Endometrial microvascular endothelial cells (primary cell): ENCODE data around the gene SEMA4D. TPM values are rescaled to one million over a fixed set of nuclear protein-coding genes. Genes with fewer than 3 reads are reported as not detected.
"Not testable (repeated sequence)": the region's sequence is repeated elsewhere in the genome, so short reads cannot be mapped to it uniquely, and the experiment has no call there.

Experiments used
- in situ Hi-C: cut with HindIII; loops from 2 replicates; pipeline ENCODE4 v1.10.0; 2017; ENCODE audit warnings: low sequenced_read_pairs, low pct_unique_long_range_greater_than_20kb; ENCODE audit errors: inconsistent ontology term
- total RNA-seq: library from RNA; depleted of rRNA; stranded (reverse); fragments of >200 nt; gene quantifications from one replicate; pipeline ENCODE4 v1.2.3, GENCODE V29; 2015; ENCODE audit errors: inconsistent ontology term

Gene SEMA4D
- total RNA-seq, 1 donor from 2014 or later, result 2.8 TPM

DNA sequence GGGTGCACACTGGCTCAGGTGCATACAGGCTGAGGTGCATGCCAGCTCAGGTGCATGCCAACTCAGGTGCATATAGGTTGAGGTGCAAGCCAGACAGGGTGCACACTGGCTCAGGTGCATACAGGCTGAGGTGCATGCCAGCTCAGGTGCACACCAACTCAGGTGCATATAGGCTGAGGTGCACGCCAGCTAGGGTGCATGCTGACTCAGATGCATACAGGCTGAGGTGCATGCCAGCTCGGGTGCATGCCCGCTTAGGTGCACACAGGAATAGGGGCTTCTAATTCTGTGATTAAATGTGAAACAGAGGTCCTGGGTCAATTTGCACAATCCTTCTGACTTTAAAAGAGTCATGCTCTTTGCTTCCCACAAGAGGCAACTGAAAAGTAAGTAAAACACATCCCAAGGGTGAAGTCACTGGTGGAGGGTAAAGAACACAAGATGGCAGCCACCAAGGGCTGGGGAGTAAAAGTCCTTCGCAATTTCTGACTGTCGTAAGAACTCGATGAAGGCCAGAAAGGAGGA, 26.1 kb downstream of the SEMA4D start:
- in situ Hi-C loops, result not testable (repeated sequence)

DNA sequence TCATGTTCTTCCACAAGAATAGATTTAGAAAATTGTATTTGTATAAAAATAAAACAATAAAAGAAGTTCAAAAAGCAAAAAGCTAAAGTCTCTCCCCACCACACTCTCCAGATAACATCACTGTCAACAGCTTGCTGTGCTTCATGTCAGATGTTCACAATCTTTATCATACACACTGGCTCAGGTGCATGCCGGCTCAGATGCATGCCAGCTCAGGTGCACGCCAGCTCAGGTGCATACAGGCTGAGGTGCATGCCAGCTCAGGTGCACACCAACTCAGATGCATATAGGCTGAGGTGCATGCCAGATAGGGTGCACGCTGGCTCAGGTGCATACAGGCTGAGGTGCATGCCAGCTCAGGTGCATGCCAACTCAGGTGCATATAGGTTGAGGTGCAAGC, 26.5 kb downstream of the SEMA4D start:
- in situ Hi-C loops, result no loop called here

DNA sequence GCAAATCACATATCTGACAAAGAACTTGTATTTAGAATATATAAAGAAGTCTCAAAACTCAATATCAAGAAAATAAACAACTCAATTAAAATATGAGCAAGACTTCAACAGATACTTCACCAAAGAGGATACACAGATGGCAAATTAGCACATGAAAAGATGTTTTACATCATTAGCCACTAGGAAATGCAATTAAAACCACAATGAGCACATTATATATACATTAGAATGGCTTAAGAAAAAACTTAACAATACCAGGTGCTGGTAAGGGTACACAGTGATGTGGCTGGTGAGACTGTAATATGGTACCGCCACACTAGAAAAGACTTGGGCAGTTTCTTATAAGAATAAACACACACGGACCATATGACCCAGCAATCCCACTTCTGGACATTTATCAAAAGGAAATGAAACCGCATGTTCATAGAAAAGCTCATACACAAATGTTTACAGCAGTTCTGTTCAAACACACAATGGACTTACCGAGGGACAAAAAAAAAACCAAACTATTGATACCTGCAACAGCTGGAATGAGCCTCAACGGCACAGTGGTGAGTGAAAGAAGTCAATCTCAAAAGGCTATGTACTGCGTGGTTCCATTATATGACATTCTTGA, 27.6 kb downstream of the SEMA4D start:
- in situ Hi-C loops, result no loop called here

DNA sequence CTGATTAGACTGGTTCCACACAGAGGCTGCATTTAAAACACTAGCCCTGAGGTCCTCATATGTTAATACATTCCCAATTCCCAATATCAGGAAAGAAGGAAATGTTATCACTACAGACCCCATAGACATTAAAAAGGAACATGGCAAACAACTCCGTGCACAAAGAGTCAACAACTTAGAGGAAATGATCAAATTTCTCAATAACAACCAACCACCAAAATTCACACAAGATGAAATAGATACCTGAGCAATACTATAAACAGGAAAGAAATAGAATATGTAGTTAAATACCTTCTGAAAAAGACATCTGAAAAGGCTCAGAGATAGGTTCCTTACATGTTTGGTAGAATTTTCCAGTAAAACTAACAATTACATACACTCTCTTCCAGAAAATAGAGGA, 28.9 kb downstream of the SEMA4D start:
- in situ Hi-C loops, result no loop called here

DNA sequence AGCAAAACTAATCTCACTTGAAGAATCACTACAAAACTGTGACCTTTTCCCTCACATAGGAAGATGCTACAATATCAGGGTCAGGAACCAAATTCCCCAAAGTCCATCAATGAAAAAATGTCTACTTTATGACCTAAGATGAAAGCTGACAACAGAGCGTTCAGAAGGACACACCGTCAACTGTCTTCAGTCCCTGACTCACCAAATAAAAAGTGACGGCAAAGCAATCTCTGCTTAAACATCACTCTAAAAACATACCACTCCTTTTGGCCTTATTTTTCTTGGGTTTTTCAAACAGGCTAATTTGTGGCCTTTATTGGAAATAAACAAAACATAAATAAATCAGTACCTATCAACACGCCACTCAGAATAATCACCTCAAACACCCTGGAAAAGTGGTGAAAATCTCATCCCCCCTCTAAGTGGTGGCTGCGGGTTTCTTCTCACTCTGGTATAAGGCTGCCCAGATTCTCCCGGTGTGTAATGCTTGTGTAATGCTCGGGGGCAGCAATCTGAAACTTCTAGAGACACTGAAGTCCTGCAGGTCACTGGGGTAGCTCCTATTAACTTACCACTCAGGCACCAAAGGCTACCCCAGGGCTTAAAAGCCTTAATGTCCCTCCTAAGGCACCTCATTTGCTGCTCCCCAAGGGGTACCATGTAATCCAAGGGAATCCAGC, 29.5 kb downstream of the SEMA4D start:
- in situ Hi-C loops, result no loop called here

DNA sequence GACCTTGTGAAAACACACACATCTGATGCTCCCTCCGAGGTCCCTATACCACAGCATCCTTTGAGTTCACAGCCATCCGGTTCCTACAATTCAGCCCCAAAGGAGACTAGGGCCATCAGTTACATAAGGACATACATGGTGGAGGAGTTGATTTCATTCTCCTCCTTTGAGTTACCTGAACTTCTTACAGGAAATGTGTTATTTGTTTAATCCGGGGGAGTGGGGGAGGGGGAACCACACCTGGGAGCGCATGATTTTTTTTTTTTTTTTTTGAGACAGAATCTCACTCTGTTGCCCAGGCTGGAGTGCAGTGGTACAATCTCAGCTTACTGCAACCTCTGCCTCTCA, 30.7 kb downstream of the SEMA4D start:
- in situ Hi-C loops, result no loop called here

DNA sequence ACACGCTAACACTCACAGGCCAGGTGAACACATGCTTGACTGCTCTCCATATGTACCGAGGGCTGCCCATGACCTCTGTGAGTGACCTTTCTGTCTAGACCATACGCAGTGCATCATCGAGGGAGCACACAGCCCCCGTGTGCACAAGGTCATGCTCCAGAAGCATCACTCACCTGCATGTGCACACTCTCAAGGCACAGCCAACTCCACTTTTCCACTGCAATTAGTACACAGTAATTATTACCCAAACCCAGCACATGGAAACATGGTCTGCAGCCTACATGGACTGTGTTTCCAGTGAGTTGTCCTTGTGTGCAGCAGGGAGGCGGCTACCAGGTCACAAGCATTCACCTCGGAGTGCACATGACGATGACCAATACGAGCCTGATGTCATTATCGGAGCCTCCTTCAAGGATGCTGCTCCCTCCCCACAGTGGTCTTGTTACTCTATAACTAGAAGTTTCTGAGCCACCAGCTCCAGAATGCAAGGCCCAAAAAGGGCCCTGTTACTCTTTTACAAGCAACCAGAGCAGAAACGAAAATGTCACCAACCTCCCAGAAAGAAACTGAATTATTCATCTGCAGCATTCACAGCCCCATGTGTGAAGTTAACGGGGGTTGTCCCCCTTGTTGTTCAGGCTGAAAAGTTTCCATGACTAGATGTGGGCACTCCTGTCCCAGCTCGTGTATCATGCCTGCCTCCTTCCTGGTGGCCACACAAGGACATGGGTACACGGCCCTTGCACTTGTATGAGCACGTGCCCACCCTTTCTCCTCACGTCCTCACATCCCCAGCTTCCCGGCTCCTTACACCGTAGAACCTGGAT, 31.2 kb downstream of the SEMA4D start:
- in situ Hi-C loops, result no loop called here

DNA sequence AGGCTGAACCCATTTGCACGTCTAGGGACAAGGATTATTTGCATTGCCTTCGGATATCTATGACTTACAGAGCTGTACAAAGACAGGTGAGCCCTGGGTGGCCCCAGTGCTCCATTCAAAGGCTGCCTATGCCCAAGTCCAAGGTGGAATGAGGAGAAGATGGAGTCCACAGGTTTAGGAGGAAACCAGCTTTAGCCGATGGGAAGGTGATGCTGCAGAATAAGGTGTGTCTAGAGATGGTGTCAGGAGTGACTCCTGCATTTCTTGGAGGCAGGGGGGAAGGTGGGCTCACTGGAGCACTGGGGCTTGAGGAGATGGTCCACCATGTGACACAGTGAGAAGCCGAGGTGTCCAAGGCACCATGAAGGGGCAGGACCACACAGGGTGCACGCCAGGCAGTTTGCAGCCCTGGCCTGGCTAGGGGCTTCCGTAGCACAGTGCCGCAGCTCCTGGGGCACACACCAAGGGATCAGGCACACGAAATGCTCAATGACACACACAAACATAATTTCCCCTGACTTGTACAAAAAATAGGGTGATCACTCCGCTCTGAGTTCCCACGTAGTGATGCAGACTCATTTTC, 32.1 kb downstream of the SEMA4D start:
- in situ Hi-C loops, result no loop called here

DNA sequence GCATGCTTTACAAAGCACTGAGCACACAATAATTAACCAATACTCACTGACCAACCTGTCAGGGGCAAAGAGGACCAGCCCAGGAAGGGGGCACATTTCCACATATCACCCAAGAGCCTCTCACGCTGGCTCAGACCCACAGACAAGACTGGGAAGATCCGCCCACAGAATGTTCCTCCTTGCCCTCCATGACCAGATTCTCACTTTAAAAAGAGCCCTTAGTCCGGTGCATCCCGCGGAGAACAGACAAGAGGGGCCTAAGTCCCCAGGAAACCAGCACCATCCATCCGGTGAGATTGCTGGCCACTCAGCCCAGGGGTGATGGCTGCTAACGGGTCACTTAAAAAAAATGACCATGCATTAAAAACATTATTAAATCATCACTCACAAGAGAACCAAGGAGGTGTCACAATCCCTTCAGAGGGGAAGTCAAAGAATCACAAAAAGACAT, 32.9 kb downstream of the SEMA4D start:
- in situ Hi-C loops, result no loop called here

DNA sequence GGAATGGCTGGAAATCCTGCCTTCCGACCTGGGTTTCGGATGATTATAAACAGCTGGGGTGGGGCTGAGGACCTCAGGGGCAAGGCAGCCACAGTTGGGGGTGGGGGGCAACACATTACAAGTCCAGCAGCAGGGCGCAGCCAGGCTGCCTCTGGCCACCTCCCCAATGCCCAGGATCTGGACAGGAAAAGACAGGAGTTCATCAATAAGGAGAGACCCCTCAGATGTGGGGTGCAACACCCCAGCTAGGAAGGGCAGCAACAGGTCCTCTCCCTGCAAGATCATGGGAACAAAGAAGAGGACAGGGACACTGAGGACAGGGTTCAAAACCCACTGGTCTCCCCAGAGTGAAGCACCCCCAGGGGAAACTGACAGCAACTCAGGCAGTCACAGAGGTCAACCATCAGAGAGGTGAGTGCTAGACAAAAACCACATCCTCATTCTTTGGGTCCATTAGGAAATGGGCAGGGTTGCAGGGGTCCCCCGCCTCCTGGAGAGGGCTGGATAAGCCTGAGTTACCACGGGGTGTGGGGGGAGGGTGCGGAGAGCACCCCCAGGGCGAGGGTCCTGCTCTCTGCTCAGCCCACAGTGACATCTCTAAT, 33.5 kb downstream of the SEMA4D start:
- in situ Hi-C loops, result no loop called here

DNA sequence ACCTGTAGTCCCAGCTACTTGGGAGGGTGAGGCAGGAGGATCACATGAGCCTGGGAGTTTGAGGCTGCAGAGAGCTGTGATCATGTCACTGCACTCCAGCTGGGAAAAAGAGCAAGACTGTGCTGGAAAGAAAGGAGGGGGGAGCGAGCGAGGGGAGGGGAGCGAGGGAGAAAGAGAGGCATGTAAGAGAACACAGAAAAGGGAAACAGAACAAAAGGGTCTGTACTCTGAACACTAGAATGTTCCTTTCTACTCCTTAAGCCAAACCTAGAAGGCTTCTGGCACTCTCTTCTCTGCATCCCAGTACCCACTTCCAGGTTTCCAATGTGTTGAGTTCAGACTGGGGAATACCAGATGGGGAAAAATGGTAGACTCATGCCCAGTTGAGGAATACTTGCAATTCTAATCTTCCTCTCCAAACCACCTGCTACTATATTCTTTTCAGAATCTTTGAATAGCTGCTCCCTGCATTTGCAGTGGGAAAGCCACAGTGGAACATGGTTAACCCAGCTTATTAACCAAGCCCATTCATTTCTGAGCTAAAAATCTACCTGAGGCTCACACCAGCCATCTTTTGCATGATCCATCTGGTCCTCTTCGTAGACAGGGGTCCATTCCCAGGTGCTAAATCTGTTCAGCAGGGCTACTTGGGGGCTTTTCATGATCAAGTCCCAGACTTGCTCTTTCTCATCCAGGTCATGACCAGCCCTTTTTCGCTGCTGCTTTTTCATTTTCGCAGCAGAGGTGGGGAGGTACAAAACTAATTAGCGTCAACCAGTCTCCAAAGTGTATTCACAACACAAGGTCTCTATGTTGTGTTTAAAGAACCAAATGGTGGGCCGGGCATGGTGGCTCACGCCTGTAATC, 34.9 kb downstream of the SEMA4D start:
- in situ Hi-C loops, result no loop called here

DNA sequence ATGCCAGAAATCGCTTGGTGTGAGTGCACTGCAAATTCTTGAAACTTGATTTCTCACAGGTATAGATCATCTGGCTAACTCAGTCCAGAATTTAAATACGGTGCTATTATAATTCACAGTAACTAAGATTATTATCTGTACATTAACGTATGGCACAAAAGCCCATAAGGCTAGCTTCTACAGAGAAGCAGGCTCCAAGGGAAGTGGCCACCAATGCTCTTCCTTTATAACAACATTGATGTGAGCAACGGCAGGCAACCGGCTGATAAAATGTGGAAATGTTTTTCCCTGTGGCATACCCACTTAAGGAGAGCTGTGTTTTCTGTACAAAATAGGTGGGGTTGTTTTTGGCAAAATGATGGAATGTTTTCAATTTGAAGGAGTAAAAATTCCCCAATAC, 35.7 kb downstream of the SEMA4D start:
- in situ Hi-C loops, result no loop called here

DNA sequence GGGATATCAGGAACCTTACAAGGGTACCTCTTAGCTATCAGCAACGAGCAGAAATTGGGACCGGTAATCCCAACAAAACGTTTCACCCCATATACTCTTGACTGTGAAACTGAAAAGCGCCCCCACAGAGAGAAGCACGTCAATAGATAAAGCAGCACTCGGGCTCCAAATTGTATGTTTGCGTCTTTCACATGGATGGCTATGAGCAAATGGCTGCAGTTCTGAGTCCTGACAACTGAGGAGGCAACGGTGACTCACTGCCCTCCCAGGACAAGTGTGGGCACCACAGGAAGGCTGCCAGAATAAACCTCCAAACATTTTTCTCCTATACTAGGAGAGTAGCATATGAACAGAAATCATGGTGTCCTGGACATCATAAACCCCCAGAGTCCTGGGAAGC, 36.6 kb downstream of the SEMA4D start:
- in situ Hi-C loops, result no loop called here

DNA sequence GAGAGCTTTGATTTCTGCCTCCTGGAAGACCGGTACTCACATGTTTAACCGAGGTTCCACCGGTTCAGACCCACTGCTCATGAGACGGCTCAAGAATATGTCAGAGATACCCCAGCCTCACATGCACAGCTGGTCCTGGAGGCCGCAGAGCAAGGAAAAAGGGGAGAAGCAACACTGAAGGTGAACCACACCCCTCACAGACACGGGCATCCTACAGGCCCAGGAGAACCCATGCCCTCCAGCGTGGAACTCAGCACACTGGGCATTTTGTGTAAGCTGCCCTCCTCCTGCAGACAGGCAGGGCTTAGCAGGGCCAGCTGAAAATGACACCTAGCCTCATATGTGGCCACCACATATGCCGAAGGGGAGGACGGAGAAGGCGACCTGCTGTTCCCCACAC, 37.4 kb downstream of the SEMA4D start:
- in situ Hi-C loops, result no loop called here

DNA sequence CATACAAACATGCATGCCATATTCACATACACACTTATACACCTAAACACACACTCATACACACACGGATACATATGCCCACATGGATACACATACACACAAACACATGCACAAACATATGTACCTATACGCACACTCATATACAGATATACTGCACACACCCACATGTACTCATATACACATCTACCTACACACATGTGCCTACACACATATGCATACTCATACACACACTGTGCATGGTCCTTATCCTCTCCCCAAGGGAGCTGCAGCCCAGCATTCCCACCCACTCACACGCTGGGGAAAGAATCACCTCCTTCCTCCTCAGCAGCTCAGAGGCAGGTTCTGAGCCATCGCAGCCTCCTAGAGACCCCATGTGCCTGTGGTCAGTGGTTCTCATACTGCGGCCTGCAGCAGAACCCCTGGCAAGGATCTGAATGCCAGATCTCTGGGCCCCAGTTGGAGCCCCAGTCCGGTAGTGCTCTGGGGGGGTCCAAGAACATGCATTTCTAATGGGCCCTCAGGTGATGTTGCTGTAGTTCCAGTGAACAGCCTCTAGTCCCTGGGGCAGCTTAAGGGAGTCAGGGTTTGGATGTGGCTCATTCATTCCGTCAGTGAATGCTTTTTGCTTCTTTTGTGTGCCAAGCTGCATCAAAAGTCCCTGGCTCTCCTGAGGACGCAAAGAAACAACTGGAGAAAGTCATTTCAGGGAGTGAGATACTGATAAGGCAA, 39.0 kb downstream of the SEMA4D start:
- in situ Hi-C loops, result no loop called here

DNA sequence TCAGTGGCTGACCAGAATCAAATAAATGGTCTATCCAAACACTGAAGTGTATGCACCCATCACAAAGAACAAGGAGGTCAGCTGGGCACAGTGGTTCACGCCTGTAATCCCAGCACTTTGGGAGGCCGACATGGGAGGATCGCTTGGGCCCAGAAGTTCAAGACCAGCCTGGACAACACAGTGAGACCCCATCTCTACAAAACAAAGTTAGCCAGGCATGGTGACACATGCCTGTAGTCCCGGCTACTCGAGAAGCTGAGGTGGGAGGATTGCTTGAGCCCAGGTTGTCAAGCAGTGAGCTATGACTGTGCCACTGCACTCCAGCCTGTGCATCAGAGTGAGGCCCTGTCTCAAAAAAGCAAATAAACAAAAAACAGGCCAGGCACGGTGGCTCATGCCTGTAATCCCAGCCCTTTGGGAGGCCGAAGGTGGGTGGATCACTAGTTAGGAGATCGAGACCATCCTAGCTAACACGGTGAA, 40.5 kb downstream of the SEMA4D start:
- in situ Hi-C loops, result no loop called here

DNA sequence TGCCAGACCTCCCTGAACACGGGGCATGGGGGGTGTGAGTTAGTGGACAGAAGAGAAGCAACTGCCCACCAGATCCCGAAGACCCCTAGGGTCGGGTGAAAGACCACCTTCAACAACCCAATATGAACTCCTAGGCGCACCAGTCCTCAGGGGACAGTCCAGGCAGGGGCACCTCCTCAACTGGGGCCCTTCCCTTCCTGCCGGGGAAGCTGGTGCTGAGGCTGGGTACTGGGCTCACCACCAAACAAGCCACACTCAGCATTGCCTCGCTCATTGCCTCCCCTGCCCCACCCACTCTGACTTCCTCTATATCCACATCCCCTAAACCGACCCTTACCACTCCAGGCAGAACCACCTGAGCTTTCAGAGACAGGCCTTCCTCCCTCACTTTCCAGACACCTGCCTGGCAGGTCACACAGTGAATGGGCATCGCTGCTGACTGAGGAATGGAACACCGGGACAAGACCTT, 42.5 kb downstream of the SEMA4D start:
- in situ Hi-C loops, result no loop called here
